Liver (tissue), 9 donors: ENCODE results near the gene RANBP6. TPM values are rescaled to one million over a fixed set of nuclear protein-coding genes. Genes with fewer than 3 reads are reported as not detected.

ENCODE experiments used
- DNase-seq: peaks from one replicate; pipeline ENCODE4 v3.0.0-alpha.2; 2017; ENCODE audit warnings: low spot score
- H3K27ac ChIP-seq, 2 donors: one replicate each; pipeline ENCODE4 v1.7.0; 2013; ENCODE audit warnings: inconsistent platforms in 2 of 2, low read length in 2 of 2, control low read depth in 1 of 2, low read depth in 1 of 2, mild to moderate bottlenecking in 1 of 2
- H3K27me3 ChIP-seq, 4 donors: one replicate each; pipeline versions ENCODE4 v1.6.1 to v1.7.0; 2013; ENCODE audit warnings: low read length in 3 of 4, inconsistent platforms in 1 of 4, mild to moderate bottlenecking in 1 of 4, moderate library complexity in 1 of 4; ENCODE audit not compliant: control insufficient read depth in 4 of 4, insufficient read depth in 4 of 4
- H3K36me3 ChIP-seq, 4 donors: one replicate each; pipeline versions ENCODE4 v1.6.1 to v1.7.0; 2013; ENCODE audit warnings: low read length in 3 of 4, mild to moderate bottlenecking in 3 of 4, low read depth in 1 of 4, moderate library complexity in 1 of 4; ENCODE audit not compliant: control insufficient read depth in 4 of 4, insufficient read depth in 3 of 4
- H3K4me1 ChIP-seq, 4 donors: one replicate each; pipeline versions ENCODE4 v1.6.1 to v1.7.0; 2013; ENCODE audit warnings: low read length in 3 of 4, mild to moderate bottlenecking in 3 of 4, moderate library complexity in 1 of 4; ENCODE audit not compliant: control insufficient read depth in 4 of 4, insufficient read depth in 4 of 4
- H3K4me3 ChIP-seq, 3 donors: one replicate each; pipeline versions ENCODE4 v1.6.1 to v1.7.0; 2013; ENCODE audit warnings: low read length in 3 of 3, control low read depth in 1 of 3, low read depth in 1 of 3, mild to moderate bottlenecking in 1 of 3
- H3K9ac ChIP-seq, 2 donors: one replicate each; pipeline ENCODE4 v1.7.0; 2013; ENCODE audit warnings: low read length in 2 of 2, mild to moderate bottlenecking in 2 of 2, moderate library complexity in 2 of 2, control low read depth in 1 of 2, low read depth in 1 of 2
- H3K9me3 ChIP-seq, 4 donors: one replicate each; pipeline versions ENCODE4 v1.6.1 to v1.7.0; 2013; ENCODE audit warnings: low read length in 3 of 4; ENCODE audit not compliant: control insufficient read depth in 4 of 4
- ATF3 ChIP-seq: IDR thresholded peaks from 2 replicates; pipeline ENCODE4 v1.6.1; 2016; ENCODE audit warnings: antibody characterized with exemption
- EGR1 ChIP-seq, 2 donors: IDR thresholded peaks; 2 replicates each; pipeline ENCODE4 v1.6.1; 2016 to 2018; ENCODE audit warnings: antibody characterized with exemption in 2 of 2, low read depth in 2 of 2
- FOXA1 ChIP-seq: IDR thresholded peaks from 2 replicates; pipeline ENCODE4 v1.6.1; 2016; ENCODE audit warnings: antibody characterized with exemption
- FOXA2 ChIP-seq: IDR thresholded peaks from 2 replicates; pipeline ENCODE4 v1.6.1; 2016; ENCODE audit warnings: antibody characterized with exemption
- GABPA ChIP-seq, 2 donors: IDR thresholded peaks in 1 of 2; conservative IDR thresholded peaks in 1 of 2; 2 replicates each; pipeline ENCODE4 v1.6.1; 2016; ENCODE audit warnings: antibody characterized with exemption in 2 of 2, mild to moderate bottlenecking in 1 of 2, moderate library complexity in 1 of 2
- HNF4A ChIP-seq, 2 donors: conservative IDR thresholded peaks; 2 replicates each; pipeline ENCODE4 v1.6.1; 2016; ENCODE audit warnings: antibody characterized with exemption in 2 of 2, mild to moderate bottlenecking in 2 of 2
- HNF4G ChIP-seq: IDR thresholded peaks from 2 replicates; pipeline ENCODE4 v1.6.1; 2016; ENCODE audit warnings: antibody characterized with exemption
- JUND ChIP-seq, 2 donors: IDR thresholded peaks; 2 replicates each; pipeline ENCODE4 v1.6.1; 2016; ENCODE audit warnings: antibody characterized with exemption in 2 of 2
- NR2F2 ChIP-seq: IDR thresholded peaks from 2 replicates; pipeline ENCODE4 v1.6.1; 2016; ENCODE audit warnings: antibody characterized with exemption
- RAD21 ChIP-seq, 2 donors: IDR thresholded peaks; 2 replicates each; pipeline ENCODE4 v1.6.1; 2016; ENCODE audit warnings: antibody characterized with exemption in 2 of 2, mild to moderate bottlenecking in 2 of 2
- REST ChIP-seq: IDR thresholded peaks from 2 replicates; pipeline ENCODE4 v1.6.1; 2016; ENCODE audit warnings: antibody characterized with exemption, mild to moderate bottlenecking
- RXRA ChIP-seq, 2 donors: IDR thresholded peaks; 2 replicates each; pipeline ENCODE4 v1.6.1; 2017 to 2018; ENCODE audit warnings: antibody characterized with exemption in 2 of 2, mild to moderate bottlenecking in 1 of 2
- SP1 ChIP-seq: IDR thresholded peaks from 2 replicates; pipeline ENCODE4 v1.6.1; 2018; ENCODE audit warnings: antibody characterized with exemption, mild to moderate bottlenecking
- TAF1 ChIP-seq: conservative IDR thresholded peaks from 2 replicates; pipeline ENCODE4 v1.6.1; 2016; ENCODE audit warnings: antibody characterized with exemption, mild to moderate bottlenecking
- YY1 ChIP-seq: IDR thresholded peaks from 2 replicates; pipeline ENCODE4 v1.6.1; 2016; ENCODE audit warnings: antibody characterized with exemption, mild to moderate bottlenecking
- ZBTB33 ChIP-seq: IDR thresholded peaks from 2 replicates; pipeline ENCODE4 v1.6.1; 2016; ENCODE audit warnings: antibody characterized with exemption
- WGBS: extraction: QIAGEN DNeasy Blood & Tissue Kit; methylation state at CpG from one replicate; pipeline ENCODE4 v1.1.7; 2013; 5-methylcytosine and 5-hydroxymethylcytosine counted together
- polyA plus RNA-seq, 2 donors: library from polyadenylated mRNA; stranded (reverse) in 1 of 2; unstranded in 1 of 2; fragments of 200-250 nt in 1 of 2; fragments of >200 nt in 1 of 2; fragmentation: Nextera tagmentation in 1 of 2; extraction: Ambion mirVana in 1 of 2; gene quantifications; one replicate each; pipeline versions ENCODE4 v1.2.1 to v1.2.3, GENCODE V29; 2013 to 2015
- total RNA-seq, 2 donors: library from RNA; depleted of rRNA; stranded (reverse); fragments of >200 nt; gene quantifications; one replicate each; pipeline ENCODE4 v1.2.3, GENCODE V29; 2014
- TF ChIP-seq, protein P1 (sequence below): fragments of 150-350 bp; IDR thresholded peaks from 2 replicates; pipeline ENCODE4 v1.5.1; 2017; ENCODE audit warnings: improper control_type of control experiment, low read depth, low read length; ENCODE audit not compliant: missing input control
- TF ChIP-seq, protein P2 (sequence below): IDR thresholded peaks from 2 replicates; pipeline ENCODE4 v1.6.1; 2016; ENCODE audit warnings: antibody characterized with exemption
- donor health status: healthy.
- donor health status: healthy.
- donor health status: healthy.
- donor health status: healthy.
- donor health status: healthy.

RANBP6 gene
- total and polyA plus RNA-seq, 4 donors, result 6.2 to 15.9 (median 11.1) TPM

GRCh38 chr9:5988265-5988664, 27.2 kb downstream of the RANBP6 start:
- TF ChIP-seq ATF3 (no peak), EGR1 (IDR thresholded peaks at IDR 0.05; ENCODE audit: low read depth in 2 of 2) (no peak), ZBTB33 (no peak), TAF1 (no peak), HNF4A (conservative IDR thresholded peaks at IDR 0.05) (no peak), FOXA2 (no peak), REST (no peak), RAD21 (IDR thresholded peaks at IDR 0.05) (no peak), SP1 (no peak), GABPA (IDR thresholded peaks at IDR 0.05 in 1 of 2, conservative IDR thresholded peaks at IDR 0.05 in 1 of 2) (no peak), RXRA (IDR thresholded peaks at IDR 0.05) (no peak), JUND (IDR thresholded peaks at IDR 0.05) (no peak), FOXA1 (no peak), YY1 (no peak), NR2F2 (no peak), HNF4G (no peak)
- TF ChIP-seq, protein P1, sequence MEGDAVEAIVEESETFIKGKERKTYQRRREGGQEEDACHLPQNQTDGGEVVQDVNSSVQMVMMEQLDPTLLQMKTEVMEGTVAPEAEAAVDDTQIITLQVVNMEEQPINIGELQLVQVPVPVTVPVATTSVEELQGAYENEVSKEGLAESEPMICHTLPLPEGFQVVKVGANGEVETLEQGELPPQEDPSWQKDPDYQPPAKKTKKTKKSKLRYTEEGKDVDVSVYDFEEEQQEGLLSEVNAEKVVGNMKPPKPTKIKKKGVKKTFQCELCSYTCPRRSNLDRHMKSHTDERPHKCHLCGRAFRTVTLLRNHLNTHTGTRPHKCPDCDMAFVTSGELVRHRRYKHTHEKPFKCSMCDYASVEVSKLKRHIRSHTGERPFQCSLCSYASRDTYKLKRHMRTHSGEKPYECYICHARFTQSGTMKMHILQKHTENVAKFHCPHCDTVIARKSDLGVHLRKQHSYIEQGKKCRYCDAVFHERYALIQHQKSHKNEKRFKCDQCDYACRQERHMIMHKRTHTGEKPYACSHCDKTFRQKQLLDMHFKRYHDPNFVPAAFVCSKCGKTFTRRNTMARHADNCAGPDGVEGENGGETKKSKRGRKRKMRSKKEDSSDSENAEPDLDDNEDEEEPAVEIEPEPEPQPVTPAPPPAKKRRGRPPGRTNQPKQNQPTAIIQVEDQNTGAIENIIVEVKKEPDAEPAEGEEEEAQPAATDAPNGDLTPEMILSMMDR, result no peak
- TF ChIP-seq, protein P2, sequence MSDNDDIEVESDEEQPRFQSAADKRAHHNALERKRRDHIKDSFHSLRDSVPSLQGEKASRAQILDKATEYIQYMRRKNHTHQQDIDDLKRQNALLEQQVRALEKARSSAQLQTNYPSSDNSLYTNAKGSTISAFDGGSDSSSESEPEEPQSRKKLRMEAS, result no peak
- DNase-seq, result no peak
- Histone ChIP-seq H3K9me3 (no peaks in the 10 kb centered on the region), H3K36me3 (peaks cover 0 to 10% (median 7%) of the 10 kb centered on the region in 4 donors), H3K9ac (no peak overlapping the region), H3K4me3 (no peak overlapping the region), H3K27ac (no peak overlapping the region), H3K4me1 (peaks cover 0 to 2% (median 0%) of the 10 kb centered on the region in 4 donors), H3K27me3 (no peaks in the 10 kb centered on the region)
- 99% methylated on average over 5 of the region's 5 CpGs for WGBS
